Smooth muscle cell (in vitro differentiated cells): ENCODE measurements around the gene SLC35G2. TPM values are rescaled to one million over a fixed set of nuclear protein-coding genes. Genes with fewer than 3 reads are reported as not detected.

Experiments used
- DNase-seq: peaks from one replicate; lab custom pipeline; 2025; ENCODE audit not compliant: unreplicated experiment; lab: John Stamatoyannopoulos, UW
- H2AFZ ChIP-seq: fragments of 200-600 bp; sonication (generic); 2 replicates; pipeline ENCODE4 v1.6.0; 2016; ENCODE audit warnings: antibody characterized with exemption, low read depth, mild to moderate bottlenecking
- H3F3A ChIP-seq: fragments of 200-600 bp; sonication (generic); 2 replicates; pipeline ENCODE4 v1.6.0; 2017; ENCODE audit warnings: antibody characterized with exemption, low read depth
- H3K27ac ChIP-seq: fragments of 200-600 bp; sonication (generic); 2 replicates; pipeline ENCODE4 v1.5.1; 2016; ENCODE audit warnings: low read depth, mild to moderate bottlenecking
- H3K27me3 ChIP-seq: fragments of 200-600 bp; sonication (generic); 2 replicates; pipeline ENCODE4 v1.6.1; 2016; ENCODE audit warnings: low read depth, mild to moderate bottlenecking
- H3K36me3 ChIP-seq: fragments of 200-600 bp; sonication (generic); 2 replicates; pipeline ENCODE4 v1.5.1; 2016; ENCODE audit warnings: low read depth
- H3K4me1 ChIP-seq: fragments of 200-600 bp; sonication (generic); 2 replicates; pipeline ENCODE4 v1.5.1; 2016; ENCODE audit warnings: low read depth
- H3K4me2 ChIP-seq: fragments of 200-600 bp; sonication (generic); 2 replicates; pipeline ENCODE4 v1.6.0; 2016; ENCODE audit warnings: mild to moderate bottlenecking
- H3K4me3 ChIP-seq: fragments of 200-600 bp; sonication (generic); 2 replicates; pipeline ENCODE4 v1.5.1; 2016; ENCODE audit warnings: mild to moderate bottlenecking
- H3K79me2 ChIP-seq: fragments of 200-600 bp; sonication (generic); 2 replicates; pipeline ENCODE4 v1.6.0; 2016; ENCODE audit warnings: low read depth, mild to moderate bottlenecking
- H3K9ac ChIP-seq: fragments of 200-600 bp; sonication (generic); 2 replicates; pipeline ENCODE4 v1.6.0; 2016; ENCODE audit warnings: low read depth
- H3K9me3 ChIP-seq: fragments of 200-600 bp; sonication (generic); replicated peaks from 2 replicates; pipeline ENCODE4 v1.5.1; 2016; ENCODE audit warnings: low read depth
- H4K20me1 ChIP-seq: fragments of 200-600 bp; sonication (generic); 2 replicates; pipeline ENCODE4 v1.6.0; 2016; ENCODE audit warnings: low read depth
- CTCF ChIP-seq: fragments of 200-600 bp; sonication (generic); IDR thresholded peaks from 2 replicates; pipeline ENCODE4 v1.5.1; 2017; ENCODE audit warnings: borderline replicate concordance, mild to moderate bottlenecking, antibody characterized with exemption; ENCODE audit not compliant: insufficient read depth, poor library complexity, severe bottlenecking
- WGBS: methylation state at CpG from one replicate; pipeline ENCODE4 v1.1.7; 2016; ENCODE audit warnings: low lambda C conversion rate; 5-methylcytosine and 5-hydroxymethylcytosine counted together
- polyA plus RNA-seq: library from polyadenylated mRNA; unstranded; fragments of >200 nt; fragmentation: Nextera tagmentation; extraction: Ambion mirVana; gene quantifications from 2 replicates; pipeline ENCODE4 v1.2.1, GENCODE V29; 2016
- total RNA-seq: library from RNA; depleted of rRNA; stranded (reverse); fragments of >200 nt; gene quantifications from 2 replicates; pipeline ENCODE4 v1.2.3, GENCODE V29; 2014

The SLC35G2 gene
- total and polyA plus RNA-seq, 2 experiments from 2014 or later: 5.1 to 5.5 TPM

GRCh38 chr3:136835813-136836510, 17.0 kb downstream of the SLC35G2 start:
- no peak overlapping the region for H3K9ac ChIP-seq
- no peaks in the 10 kb centered on the region for H4K20me1 ChIP-seq
- no peak overlapping the region for H2AFZ ChIP-seq
- no peaks in the 10 kb centered on the region for H3K9me3 ChIP-seq
- H3K27ac ChIP-seq: no peak overlapping the region
- H3F3A ChIP-seq: peaks cover 2% of the 10 kb centered on the region
- H3K79me2 ChIP-seq: peaks cover under 1% of the 10 kb centered on the region
- H3K4me2 ChIP-seq: no peak overlapping the region
- TF ChIP-seq CTCF: no peak
- no peak overlapping the region for H3K4me3 ChIP-seq
- WGBS: 61% methylated on average over 3 of the region's 3 CpGs
- no peaks in the 10 kb centered on the region for H3K4me1 ChIP-seq
- no peaks in the 10 kb centered on the region for H3K36me3 ChIP-seq
- no peak for DNase-seq
- no peaks in the 10 kb centered on the region for H3K27me3 ChIP-seq

GRCh38 chr3:136836511-136837156, 17.7 kb downstream of the SLC35G2 start:
- Histone ChIP-seq H2AFZ (no peak overlapping the region), H3F3A (peaks cover 2% of the 10 kb centered on the region), H3K36me3 (no peaks in the 10 kb centered on the region), H4K20me1 (no peaks in the 10 kb centered on the region), H3K4me1 (no peaks in the 10 kb centered on the region), H3K4me3 (no peak overlapping the region), H3K27ac (no peak overlapping the region), H3K9me3 (no peaks in the 10 kb centered on the region), H3K27me3 (no peaks in the 10 kb centered on the region), H3K79me2 (no peaks in the 10 kb centered on the region), H3K9ac (no peak overlapping the region), H3K4me2 (no peak overlapping the region)
- TF ChIP-seq CTCF: no peak
- no peak for DNase-seq

- H3K4me2 ChIP-seq: no peak overlapping the region
- no peak for DNase-seq
- WGBS: 67% methylated on average over 1 of the region's 1 CpG
- H2AFZ ChIP-seq: no peak overlapping the region
- H3K27ac ChIP-seq: no peak overlapping the region
- H3K79me2 ChIP-seq: no peaks in the 10 kb centered on the region
- no peaks in the 10 kb centered on the region for H4K20me1 ChIP-seq
- no peak overlapping the region for H3K4me3 ChIP-seq
- H3F3A ChIP-seq: peaks cover 2% of the 10 kb centered on the region
- H3K36me3 ChIP-seq: no peaks in the 10 kb centered on the region
- H3K27me3 ChIP-seq: no peaks in the 10 kb centered on the region
- H3K9me3 ChIP-seq: no peaks in the 10 kb centered on the region
- no peak overlapping the region for H3K9ac ChIP-seq
- no peaks in the 10 kb centered on the region for H3K4me1 ChIP-seq
- TF ChIP-seq CTCF: no peak
These were observed 20.0 kb downstream of the SLC35G2 start for GRCh38 chr3:136838641-136839555.
